HCT116 (cell line): Measurements from ENCODE around the gene BCAR3. TPM values are rescaled to one million over a fixed set of nuclear protein-coding genes. Genes with fewer than 3 reads are reported as not detected.

Experiments used
- ATAC-seq: fragments of 200-7000 bp; cut with Tn5 transposase; 2 replicates; pipeline ENCODE4 v1.9.1; 2020; ENCODE audit warnings: mild to moderate bottlenecking, moderate library complexity
- BruUV-seq: library from RNA; stranded (reverse); fragments of 400-500 nt; replicated peaks from 2 replicates; lab custom pipeline; 2021; lab: Mats Ljungman, UMichigan
- CTCF ChIA-PET: fragments of 300-600 bp; sonication (Branson Sonifier 250); formaldehyde crosslinking; loops from one replicate; lab custom pipeline; 2021; ENCODE audit warnings: antibody characterized with exemption; lab: Charles Lee
- POLR2A ChIA-PET: fragments of 300-600, 350-600 bp; sonication (Branson Sonifier 250); formaldehyde crosslinking; loops from one replicate; lab custom pipeline; 2021; ENCODE audit warnings: antibody characterized with exemption; lab: Charles Lee
- RAD21 ChIA-PET, 2 experiments: fragments of 300-600 bp; sonication (Branson Sonifier 250); formaldehyde crosslinking; loops; one replicate each; lab custom pipeline; 2023; ENCODE audit warnings: low total read pairs in 2 of 2; ENCODE audit not compliant: uncharacterized antibody in 2 of 2, unreplicated experiment in 2 of 2, low non-redundant PET in 1 of 2; lab: Charles Lee
- DNase-seq: peaks from one replicate; pipeline ENCODE4 v3.0.0-alpha.2; 2010; ENCODE audit warnings: low read depth, low spot score
- H2AFZ ChIP-seq: fragments of 200-600 bp; shearing (Covaris generic), sonication (generic); 2 replicates; pipeline ENCODE4 v1.6.1; 2017; ENCODE audit warnings: low read depth, mixed run types, mixed read lengths, antibody characterized with exemption, low read length; ENCODE audit not compliant: poor library complexity, severe bottlenecking
- H3K27ac ChIP-seq: 2 replicates; pipeline ENCODE4 v1.5.1; 2012; ENCODE audit warnings: low read depth, low read length
- H3K27me3 ChIP-seq: fragments of 200-600 bp; sonication (generic); 2 replicates; pipeline ENCODE4 v1.6.1; 2016; ENCODE audit warnings: mixed run types, low read length, mixed read lengths; ENCODE audit not compliant: insufficient read depth
- H3K36me3 ChIP-seq, 2 experiments: fragments of 200-500 bp in 1 of 2; fragments of 200-600 bp in 1 of 2; sonication (Bioruptor generic) in 1 of 2; sonication (generic) in 1 of 2; 2 replicates each; pipeline versions ENCODE4 v1.5.1 to v1.6.1; 2014 to 2016; ENCODE audit warnings: low read length in 2 of 2, inconsistent platforms in 1 of 2, mixed read lengths in 1 of 2, mixed run types in 1 of 2; ENCODE audit not compliant: insufficient read depth in 2 of 2, control insufficient read depth in 1 of 2
- H3K4me1 ChIP-seq, 2 experiments: fragments of 200-600 bp in 1 of 2; sonication (generic) in 1 of 2; 2 replicates each; pipeline versions ENCODE4 v1.5.1 to v1.6.1; 2012 to 2017; ENCODE audit warnings: low read length in 2 of 2, inconsistent platforms in 1 of 2, mild to moderate bottlenecking in 1 of 2, mixed read lengths in 1 of 2, mixed run types in 1 of 2, moderate library complexity in 1 of 2; ENCODE audit not compliant: insufficient read depth in 2 of 2, control insufficient read depth in 1 of 2
- H3K4me2 ChIP-seq: fragments of 200-600 bp; sonication (generic); 2 replicates; pipeline ENCODE4 v1.6.1; 2017; ENCODE audit warnings: mixed run types, low read length, mixed read lengths
- H3K4me3 ChIP-seq, 2 experiments: fragments of 200-600 bp in 1 of 2; sonication (generic) in 1 of 2; replicated peaks in 1 of 2; 2 replicates each; pipeline ENCODE4 v1.5.1; 2011 to 2016; ENCODE audit warnings: low read length in 2 of 2, control low read depth in 1 of 2, low read depth in 1 of 2, mild to moderate bottlenecking in 1 of 2, mixed read lengths in 1 of 2, mixed run types in 1 of 2
- H3K79me2 ChIP-seq: fragments of 200-600 bp; sonication (generic); 2 replicates; pipeline ENCODE4 v1.6.1; 2017; ENCODE audit warnings: mild to moderate bottlenecking, mixed run types, low read length, moderate library complexity, mixed read lengths; ENCODE audit not compliant: insufficient read depth
- H3K9ac ChIP-seq: fragments of 200-600 bp; sonication (generic); 2 replicates; pipeline ENCODE4 v1.6.1; 2016; ENCODE audit warnings: low read length, mixed read lengths
- H3K9me2 ChIP-seq: fragments of 200-600 bp; sonication (generic), shearing (Covaris generic); 2 replicates; pipeline ENCODE4 v1.6.1; 2017; ENCODE audit warnings: mixed run types, mild to moderate bottlenecking, moderate library complexity; ENCODE audit not compliant: insufficient read depth
- H3K9me3 ChIP-seq, 2 experiments: fragments of 200-500 bp in 1 of 2; fragments of 200-600 bp in 1 of 2; sonication (Bioruptor generic) in 1 of 2; sonication (generic) in 1 of 2; 2 replicates each; pipeline ENCODE4 v1.6.1; 2014 to 2017; ENCODE audit warnings: low read length in 2 of 2, mixed read lengths in 2 of 2, inconsistent platforms in 1 of 2, low read depth in 1 of 2, mild to moderate bottlenecking in 1 of 2, mixed run types in 1 of 2, moderate library complexity in 1 of 2; ENCODE audit not compliant: control insufficient read depth in 1 of 2, insufficient read depth in 1 of 2
- H4K20me1 ChIP-seq: fragments of 200-600 bp; sonication (generic), shearing (Covaris generic); 2 replicates; pipeline ENCODE4 v1.6.1; 2017; ENCODE audit warnings: mixed run types, mild to moderate bottlenecking, moderate library complexity; ENCODE audit not compliant: insufficient read depth
- CBX3 ChIP-seq: IDR thresholded peaks from 2 replicates; pipeline ENCODE4 v1.6.1; 2012; ENCODE audit warnings: low read depth
- CEBPB ChIP-seq: IDR thresholded peaks from 2 replicates; pipeline ENCODE4 v1.6.1; 2012; ENCODE audit warnings: low read depth
- EGR1 ChIP-seq: IDR thresholded peaks from 2 replicates; pipeline ENCODE4 v1.6.1; 2012; ENCODE audit warnings: low read depth
- ELF1 ChIP-seq: IDR thresholded peaks from 2 replicates; pipeline ENCODE4 v1.6.1; 2012; ENCODE audit warnings: low read depth, borderline replicate concordance
- EZH2 ChIP-seq: fragments of 200-600 bp; sonication (generic); IDR thresholded peaks from 2 replicates; pipeline ENCODE4 v1.6.1; 2017; ENCODE audit warnings: antibody characterized with exemption, mixed run types
- EZH2phosphoT487 ChIP-seq: fragments of 200-600 bp; IDR thresholded peaks from 2 replicates; pipeline ENCODE4 v1.6.1; 2018; ENCODE audit warnings: antibody characterized with exemption, borderline replicate concordance
- FOSL1 ChIP-seq: IDR thresholded peaks from 2 replicates; pipeline ENCODE4 v1.6.1; 2012; ENCODE audit warnings: low read depth
- JUND ChIP-seq: IDR thresholded peaks from 2 replicates; pipeline ENCODE4 v1.6.1; 2012
- POLR2AphosphoS5 ChIP-seq: IDR thresholded peaks from 2 replicates; pipeline ENCODE4 v1.6.1; 2011; ENCODE audit warnings: mild to moderate bottlenecking, low read depth, low read length, moderate library complexity
- RAD21 ChIP-seq: IDR thresholded peaks from 2 replicates; pipeline ENCODE4 v1.6.1; 2012; ENCODE audit warnings: low read depth, mild to moderate bottlenecking
- SRF ChIP-seq: IDR thresholded peaks from 2 replicates; pipeline ENCODE4 v1.6.1; 2012; ENCODE audit warnings: low read depth
- YY1 ChIP-seq: IDR thresholded peaks from 2 replicates; pipeline ENCODE4 v1.6.1; 2011; ENCODE audit warnings: low read length, low read depth, moderate library complexity, mild to moderate bottlenecking; ENCODE audit not compliant: insufficient replicate concordance; ENCODE audit errors: extremely low read depth
- ZNF274 ChIP-seq: fragments of 200-500 bp; sonication (Bioruptor generic); IDR thresholded peaks from 2 replicates; pipeline ENCODE4 v1.6.1; 2014; ENCODE audit warnings: mild to moderate bottlenecking, low read depth, low read length, inconsistent platforms
- intact Hi-C: fragments of 100-400 bp; cut with micrococcal nuclease; formaldehyde crosslinking; loops from 2 replicates; pipeline ENCODE4 v1.10.0; 2022
- total RNA-seq: library from RNA; stranded (reverse); gene quantifications from one replicate; pipeline ENCODE4 v1.2.1, GENCODE V29; 2021; ENCODE audit not compliant: unreplicated experiment
- TF ChIP-seq, protein P1 (sequence below): IDR thresholded peaks from 2 replicates; pipeline ENCODE4 v1.6.1; 2012; ENCODE audit warnings: low read depth
- TF ChIP-seq, protein P2 (sequence below): IDR thresholded peaks from 2 replicates; pipeline ENCODE4 v1.6.1; 2012
- TF ChIP-seq, protein P3 (sequence below): IDR thresholded peaks from 2 replicates; pipeline ENCODE4 v1.6.1; 2011; ENCODE audit warnings: mild to moderate bottlenecking, low read length, moderate library complexity; ENCODE audit not compliant: insufficient replicate concordance; ENCODE audit errors: extremely low read depth

The BCAR3 gene
- total RNA-seq, 1 experiment from 2014 or later: 24.5 TPM

DNA sequence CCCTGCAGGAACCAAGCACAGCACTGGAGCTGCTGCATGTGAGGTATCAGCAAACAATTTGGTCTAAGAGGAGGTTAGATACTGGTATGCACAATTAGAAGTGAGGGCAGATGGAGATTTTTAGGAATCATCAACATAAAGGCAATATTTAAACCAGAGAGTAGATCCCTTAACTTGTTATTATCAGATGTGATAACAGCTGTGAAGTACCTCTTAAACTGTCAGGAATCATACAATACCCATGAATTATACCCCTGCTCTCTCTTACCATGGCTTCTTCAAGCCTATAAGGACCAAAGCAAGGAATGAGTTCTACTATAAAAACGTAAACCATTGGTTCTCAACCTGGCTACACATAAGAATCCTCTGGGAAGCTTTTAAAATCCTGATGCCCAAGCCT, 3.9 kb downstream of the BCAR3 start:
- BruUV-seq: no TSS peak
- Histone ChIP-seq H3K27ac (no peak overlapping the region), H3K4me3 (no peak overlapping the region), H3K79me2 (peaks cover 91% of the 10 kb centered on the region), H3K9me3 (no peaks in the 10 kb centered on the region), H3K9me2 (no peaks in the 10 kb centered on the region), H3K27me3 (no peaks in the 10 kb centered on the region), H4K20me1 (peaks cover 12% of the 10 kb centered on the region; the same call in 1 of the 2 replicates), H3K4me1 (peaks cover 7 to 63% of the 10 kb centered on the region in 2 experiments), H2AFZ (no peak overlapping the region), H3K4me2 (no peak overlapping the region), H3K36me3 (peaks cover 0 to 37% of the 10 kb centered on the region in 2 experiments; a peak in 2 of 4 replicates), H3K9ac (no peak overlapping the region)
- no peak for DNase-seq
- CTCF ChIA-PET: no interaction called here
- intact Hi-C loops: no loop called here
- TF ChIP-seq RAD21: no peak
- no peak for TF ChIP-seq FOSL1
- TF ChIP-seq EGR1: no peak
- TF ChIP-seq YY1: no peak
- TF ChIP-seq, protein P1, sequence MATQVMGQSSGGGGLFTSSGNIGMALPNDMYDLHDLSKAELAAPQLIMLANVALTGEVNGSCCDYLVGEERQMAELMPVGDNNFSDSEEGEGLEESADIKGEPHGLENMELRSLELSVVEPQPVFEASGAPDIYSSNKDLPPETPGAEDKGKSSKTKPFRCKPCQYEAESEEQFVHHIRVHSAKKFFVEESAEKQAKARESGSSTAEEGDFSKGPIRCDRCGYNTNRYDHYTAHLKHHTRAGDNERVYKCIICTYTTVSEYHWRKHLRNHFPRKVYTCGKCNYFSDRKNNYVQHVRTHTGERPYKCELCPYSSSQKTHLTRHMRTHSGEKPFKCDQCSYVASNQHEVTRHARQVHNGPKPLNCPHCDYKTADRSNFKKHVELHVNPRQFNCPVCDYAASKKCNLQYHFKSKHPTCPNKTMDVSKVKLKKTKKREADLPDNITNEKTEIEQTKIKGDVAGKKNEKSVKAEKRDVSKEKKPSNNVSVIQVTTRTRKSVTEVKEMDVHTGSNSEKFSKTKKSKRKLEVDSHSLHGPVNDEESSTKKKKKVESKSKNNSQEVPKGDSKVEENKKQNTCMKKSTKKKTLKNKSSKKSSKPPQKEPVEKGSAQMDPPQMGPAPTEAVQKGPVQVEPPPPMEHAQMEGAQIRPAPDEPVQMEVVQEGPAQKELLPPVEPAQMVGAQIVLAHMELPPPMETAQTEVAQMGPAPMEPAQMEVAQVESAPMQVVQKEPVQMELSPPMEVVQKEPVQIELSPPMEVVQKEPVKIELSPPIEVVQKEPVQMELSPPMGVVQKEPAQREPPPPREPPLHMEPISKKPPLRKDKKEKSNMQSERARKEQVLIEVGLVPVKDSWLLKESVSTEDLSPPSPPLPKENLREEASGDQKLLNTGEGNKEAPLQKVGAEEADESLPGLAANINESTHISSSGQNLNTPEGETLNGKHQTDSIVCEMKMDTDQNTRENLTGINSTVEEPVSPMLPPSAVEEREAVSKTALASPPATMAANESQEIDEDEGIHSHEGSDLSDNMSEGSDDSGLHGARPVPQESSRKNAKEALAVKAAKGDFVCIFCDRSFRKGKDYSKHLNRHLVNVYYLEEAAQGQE: no peak
- no peak for TF ChIP-seq ZNF274
- no peak for TF ChIP-seq ELF1
- no peak for TF ChIP-seq JUND
- TF ChIP-seq POLR2AphosphoS5: no peak
- TF ChIP-seq CBX3: no peak
- TF ChIP-seq EZH2phosphoT487: no peak
- TF ChIP-seq, protein P2, sequence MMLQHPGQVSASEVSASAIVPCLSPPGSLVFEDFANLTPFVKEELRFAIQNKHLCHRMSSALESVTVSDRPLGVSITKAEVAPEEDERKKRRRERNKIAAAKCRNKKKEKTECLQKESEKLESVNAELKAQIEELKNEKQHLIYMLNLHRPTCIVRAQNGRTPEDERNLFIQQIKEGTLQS: no peak
- TF ChIP-seq SRF: no peak
- TF ChIP-seq EZH2: no peak
- TF ChIP-seq, protein P3, sequence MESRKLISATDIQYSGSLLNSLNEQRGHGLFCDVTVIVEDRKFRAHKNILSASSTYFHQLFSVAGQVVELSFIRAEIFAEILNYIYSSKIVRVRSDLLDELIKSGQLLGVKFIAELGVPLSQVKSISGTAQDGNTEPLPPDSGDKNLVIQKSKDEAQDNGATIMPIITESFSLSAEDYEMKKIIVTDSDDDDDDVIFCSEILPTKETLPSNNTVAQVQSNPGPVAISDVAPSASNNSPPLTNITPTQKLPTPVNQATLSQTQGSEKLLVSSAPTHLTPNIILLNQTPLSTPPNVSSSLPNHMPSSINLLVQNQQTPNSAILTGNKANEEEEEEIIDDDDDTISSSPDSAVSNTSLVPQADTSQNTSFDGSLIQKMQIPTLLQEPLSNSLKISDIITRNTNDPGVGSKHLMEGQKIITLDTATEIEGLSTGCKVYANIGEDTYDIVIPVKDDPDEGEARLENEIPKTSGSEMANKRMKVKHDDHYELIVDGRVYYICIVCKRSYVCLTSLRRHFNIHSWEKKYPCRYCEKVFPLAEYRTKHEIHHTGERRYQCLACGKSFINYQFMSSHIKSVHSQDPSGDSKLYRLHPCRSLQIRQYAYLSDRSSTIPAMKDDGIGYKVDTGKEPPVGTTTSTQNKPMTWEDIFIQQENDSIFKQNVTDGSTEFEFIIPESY: no peak
- no peak for TF ChIP-seq CEBPB
- ATAC-seq: no peak
- POLR2A ChIA-PET: interaction anchor here (1.5 kb wide), 1 partner anchor 15 kb away, joined by 6 read pairs; no protein-coding TSS in a partner anchor
- RAD21 ChIA-PET: no interaction called here
